NCI-H1694 treated with DMSO at 0.1 percent for 48 hours (cell line): ENCODE measurements around the gene KATNAL2.
"Not testable (repeated sequence)": the region's sequence is repeated elsewhere in the genome, so short reads cannot be mapped to it uniquely, and the experiment has no call there.

ENCODE experiments used
- DNase-seq: peaks from one replicate; lab custom pipeline; 2025; lab: John Stamatoyannopoulos, UW

Gene KATNAL2

DNA sequence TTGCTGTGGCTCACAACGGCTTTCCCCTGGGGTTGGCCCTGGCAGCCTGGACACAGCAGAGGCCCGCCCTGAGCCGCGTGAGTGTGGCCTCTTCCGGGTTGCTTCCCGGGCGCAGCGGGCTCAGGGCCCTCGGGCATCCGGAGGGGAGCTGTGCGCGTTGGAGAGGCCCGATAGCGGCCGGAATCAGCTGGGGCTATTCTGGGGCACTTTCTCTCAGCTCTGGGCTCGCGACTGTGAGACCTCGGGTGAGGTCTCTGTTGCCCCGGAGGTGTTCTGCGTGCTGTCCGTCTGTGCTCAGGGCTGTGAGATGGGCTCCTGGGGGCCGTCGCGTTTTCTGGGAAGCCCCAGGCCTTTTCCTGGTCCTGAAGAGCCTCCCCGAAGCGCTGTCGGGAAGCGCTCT, 117.2 kb downstream of the KATNAL2 start:
- not testable (repeated sequence) for DNase-seq

DNA sequence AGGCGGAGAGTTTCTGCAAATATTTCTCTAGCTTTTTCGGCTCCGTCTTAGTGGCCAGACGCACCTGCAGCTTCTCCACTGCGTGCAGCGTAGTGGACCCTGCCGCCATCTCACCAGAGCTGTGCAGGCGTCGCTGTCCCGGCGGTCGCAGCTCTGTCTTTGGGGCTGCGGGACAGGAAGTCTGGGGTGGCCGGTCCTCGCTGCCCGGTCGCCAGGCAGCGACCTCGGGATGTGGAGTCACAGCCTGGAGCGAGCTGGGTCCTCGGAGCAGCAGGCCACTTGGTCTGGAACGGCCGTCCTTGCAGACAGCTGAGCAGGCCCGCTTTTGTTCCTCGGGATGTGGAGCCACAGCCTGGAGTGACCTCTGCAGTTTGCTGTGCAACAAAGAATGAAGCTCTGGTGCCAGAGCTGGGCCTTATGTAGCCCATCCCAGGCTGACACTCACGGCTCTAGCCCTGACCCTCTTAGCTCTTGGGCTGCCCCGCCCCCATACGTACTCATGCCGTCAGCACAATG, 117.8 kb downstream of the KATNAL2 start, which contains the start of gene ELOA2:
Gene ELOA2, minus strand, starts transcription at position 466 of the 516 bp plus-strand sequence. Its CDS starts 357 bp downstream, at position 109.
- DNase-seq = no peak

DNA sequence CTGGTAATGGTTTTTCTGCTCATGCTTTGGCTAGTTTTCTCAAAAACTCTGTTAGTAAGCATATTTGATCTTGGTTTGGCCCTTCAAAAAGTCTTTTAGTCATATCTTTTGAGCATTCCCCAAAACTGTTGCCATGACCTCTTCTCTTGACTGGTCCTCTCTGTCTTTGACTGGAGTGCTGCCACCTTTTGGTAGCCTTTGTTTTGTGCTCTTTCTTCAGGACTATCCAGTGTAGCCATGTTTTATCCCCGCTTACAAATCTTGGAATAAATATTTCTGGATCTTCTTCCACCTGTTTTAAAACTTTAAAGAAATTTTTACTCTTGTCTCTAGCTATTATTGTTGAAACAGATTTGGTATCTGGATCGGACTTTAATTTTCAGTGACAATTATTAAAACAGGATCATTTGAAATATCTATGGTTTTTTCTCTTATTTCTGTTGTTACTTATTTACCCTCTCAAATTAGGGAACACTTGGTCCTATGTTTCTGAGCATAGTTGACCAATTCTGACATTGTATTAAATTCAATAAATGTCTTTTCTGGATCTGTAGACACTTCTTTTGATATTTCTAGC, 119.0 kb downstream of the KATNAL2 start:
- DNase-seq = no peak

DNA sequence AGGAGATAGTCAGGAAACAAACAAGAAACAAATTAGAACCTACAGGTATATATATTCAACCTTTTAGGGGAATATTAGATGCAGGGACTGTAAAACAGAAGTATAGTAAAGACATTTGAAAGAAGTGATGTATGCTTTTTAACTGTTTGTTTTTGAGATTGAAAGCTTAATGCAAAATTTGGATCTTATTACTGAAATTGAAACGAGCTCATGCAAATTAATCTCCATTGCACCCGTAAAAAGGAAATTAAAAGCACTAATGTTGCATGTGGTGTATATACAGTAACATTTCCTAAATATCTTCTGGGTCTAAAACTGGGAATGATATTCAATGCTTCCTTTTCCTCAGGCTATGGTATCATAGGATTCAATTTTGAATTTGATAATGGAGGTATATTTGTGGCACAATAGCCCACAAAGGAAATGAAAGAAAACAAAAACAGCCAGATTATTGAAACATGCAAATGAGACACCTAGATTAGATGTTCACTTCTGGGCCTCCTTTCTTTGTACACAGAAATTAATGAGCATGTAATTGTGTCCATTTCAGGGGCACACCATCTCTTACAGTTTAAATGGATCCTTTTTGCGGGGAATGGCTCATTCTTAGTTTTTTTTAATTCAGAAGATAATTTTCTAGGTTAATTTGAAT, 119.7 kb downstream of the KATNAL2 start:
- no peak for DNase-seq

DNA sequence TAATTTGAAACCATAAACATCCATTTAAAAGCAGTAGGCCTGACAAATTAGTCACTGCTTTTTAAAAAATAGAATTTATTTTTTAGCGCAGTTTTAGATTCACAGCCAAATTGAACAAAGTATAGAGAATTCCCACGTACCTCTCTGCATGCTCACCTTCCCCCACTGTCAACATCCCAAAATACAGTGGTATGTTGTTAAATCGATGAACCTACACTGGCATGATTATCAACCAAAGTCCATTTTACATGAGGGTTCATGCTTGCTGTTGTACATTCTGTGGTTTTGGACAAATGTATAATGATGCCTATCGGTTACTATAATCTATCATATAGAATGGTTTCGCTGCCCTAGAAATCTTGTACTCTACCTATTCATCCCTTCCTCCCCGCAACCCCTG, 123.6 kb downstream of the KATNAL2 start:
- DNase-seq = no peak

DNA sequence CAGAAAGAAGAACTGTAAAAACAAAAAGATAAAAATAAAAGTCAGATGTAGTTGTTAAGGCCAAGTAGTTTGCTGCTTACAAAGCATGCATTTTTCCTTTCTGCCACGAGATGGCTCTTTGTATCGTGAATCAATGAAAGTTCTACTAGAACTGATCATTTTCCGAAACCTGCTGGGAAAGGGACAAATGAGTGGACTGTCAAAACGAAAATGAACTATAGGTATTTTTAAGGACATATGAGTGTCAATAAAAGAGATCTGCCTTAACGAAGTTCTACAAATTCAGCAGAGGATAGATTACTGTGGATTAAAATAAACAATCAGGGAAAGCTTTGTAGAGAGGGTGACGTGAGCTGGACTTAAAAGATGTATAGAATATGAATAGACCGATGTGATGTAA, 133.1 kb downstream of the KATNAL2 start:
- DNase-seq = no peak

DNA sequence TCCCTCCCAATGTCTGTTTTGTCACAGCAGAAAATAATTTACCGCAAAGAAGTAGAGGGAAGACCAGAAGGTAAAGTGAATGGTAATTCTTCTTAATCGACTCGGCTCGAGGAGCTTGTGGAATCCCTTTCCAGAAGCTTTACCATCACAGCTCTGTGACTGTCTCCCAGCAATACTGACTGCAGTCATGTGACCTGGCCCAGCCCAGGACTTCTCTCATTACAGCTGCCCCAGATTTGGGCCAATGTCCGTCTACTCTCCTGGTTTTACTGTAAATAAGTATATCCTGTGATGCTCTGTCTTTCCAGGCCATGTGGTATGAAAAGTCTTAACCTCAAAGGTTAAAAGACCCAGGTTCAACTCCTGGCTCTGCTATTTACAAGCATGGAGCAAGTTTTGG, 137.0 kb downstream of the KATNAL2 start:
- DNase-seq = no peak

DNA sequence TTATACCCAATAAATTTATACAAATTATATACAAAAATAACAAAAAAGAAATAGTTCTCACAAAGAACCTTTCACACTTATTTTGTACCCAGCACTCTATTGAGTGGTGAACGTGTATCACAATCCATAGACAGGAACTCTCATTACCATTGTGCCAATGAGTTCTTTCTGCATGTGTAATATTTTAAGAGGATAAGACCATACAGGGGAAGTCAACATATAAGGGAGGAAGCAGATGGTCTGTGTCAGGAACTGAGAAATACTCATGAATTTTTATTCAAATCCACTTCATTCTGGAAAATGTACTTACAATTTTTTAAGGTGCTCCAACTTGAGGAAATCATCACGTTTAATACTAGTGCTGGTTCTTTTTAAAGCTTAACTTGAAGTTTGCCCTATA, 145.1 kb downstream of the KATNAL2 start:
- DNase-seq = no peak

DNA sequence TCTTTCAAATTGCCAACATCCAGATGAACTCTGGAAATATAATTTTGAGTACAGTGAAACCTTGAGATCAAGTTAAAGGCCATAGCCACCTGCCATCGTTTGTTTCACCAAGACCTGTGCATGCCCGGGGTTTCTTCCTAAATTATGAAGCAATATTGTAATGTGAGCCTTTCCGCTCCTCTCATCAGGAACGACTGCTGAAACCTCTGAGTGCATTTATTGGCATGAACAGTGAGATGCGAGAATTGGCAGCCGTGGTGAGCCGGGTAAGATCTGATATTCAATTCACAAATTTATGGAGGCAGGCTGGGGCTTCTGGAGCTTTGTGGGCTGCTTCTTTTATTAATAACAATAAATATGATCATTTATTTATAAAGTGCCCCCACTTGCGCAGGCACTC, 145.7 kb downstream of the KATNAL2 start:
- DNase-seq = no peak

DNA sequence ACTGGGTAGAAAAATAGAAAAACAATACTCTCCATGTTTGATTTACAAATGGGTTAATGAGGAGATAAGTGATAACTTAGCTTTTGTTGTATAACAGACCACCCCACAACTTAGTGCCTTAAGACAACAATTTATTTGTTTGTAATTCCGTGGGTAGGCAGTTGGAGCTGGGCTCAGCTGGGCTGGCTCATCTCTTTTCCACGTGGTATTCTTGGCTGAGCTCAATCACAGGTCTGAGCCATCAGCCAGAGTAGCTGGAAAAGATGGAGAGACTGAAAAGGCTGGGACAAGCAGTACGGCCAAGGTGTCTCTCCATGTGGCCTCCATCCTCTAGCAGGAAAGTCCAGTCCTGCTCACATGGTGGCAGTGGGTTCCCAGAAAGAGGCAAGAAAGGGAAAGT, 150.2 kb downstream of the KATNAL2 start:
- no peak for DNase-seq

DNA sequence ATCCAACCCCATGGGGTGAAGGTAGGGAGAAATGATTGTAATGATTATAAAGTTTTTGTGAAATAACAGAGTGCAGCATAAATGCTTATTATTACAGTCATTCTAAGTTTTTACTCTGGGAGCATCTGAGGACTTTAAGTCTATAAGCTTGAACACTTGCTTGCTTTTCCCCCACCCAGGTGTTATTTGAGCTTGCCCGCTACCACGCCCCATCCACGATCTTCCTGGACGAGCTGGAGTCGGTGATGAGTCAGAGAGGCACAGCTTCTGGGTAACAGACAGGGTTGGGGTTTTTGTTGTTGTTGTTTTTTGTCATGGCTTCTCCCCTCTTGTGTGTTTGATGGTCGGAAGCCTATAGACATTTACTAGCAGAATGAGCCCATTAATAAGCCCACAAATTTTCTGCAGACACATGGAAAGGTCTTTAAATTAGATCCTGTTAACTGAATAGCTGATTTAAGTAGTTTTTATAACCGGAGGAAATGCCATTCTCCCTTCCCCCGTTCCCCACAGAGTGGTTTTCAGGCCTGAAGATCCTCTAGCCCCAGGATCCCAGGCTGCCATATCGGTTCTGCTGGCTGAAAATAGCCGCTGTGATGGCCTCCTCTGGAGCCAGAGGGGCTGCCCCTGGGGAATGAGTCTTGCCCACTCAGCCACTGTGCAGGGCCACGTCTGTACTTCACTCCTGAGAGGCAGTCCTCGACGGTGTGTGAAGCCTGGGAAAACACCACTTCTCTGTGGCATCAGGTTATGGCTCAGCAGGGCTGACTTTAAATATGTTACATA, 157.9 kb downstream of the KATNAL2 start:
- DNase-seq = no peak

DNA sequence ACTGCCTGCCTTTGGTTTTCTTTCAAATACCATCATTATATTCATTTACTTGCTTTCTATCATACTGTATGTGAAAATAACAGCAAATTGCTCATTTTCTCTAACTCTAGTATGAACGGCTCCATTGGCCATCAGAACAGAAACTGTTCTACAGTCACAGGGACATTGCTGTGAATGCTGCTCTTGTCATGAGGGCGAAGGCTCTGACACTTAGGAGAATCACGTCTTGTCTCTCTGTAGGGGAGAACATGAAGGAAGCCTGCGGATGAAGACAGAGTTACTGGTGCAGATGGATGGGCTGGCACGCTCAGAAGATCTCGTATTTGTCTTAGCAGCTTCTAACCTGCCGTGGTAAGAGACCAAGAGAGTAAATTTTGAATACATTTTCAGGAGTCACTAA, 159.7 kb downstream of the KATNAL2 start:
- no peak for DNase-seq

DNA sequence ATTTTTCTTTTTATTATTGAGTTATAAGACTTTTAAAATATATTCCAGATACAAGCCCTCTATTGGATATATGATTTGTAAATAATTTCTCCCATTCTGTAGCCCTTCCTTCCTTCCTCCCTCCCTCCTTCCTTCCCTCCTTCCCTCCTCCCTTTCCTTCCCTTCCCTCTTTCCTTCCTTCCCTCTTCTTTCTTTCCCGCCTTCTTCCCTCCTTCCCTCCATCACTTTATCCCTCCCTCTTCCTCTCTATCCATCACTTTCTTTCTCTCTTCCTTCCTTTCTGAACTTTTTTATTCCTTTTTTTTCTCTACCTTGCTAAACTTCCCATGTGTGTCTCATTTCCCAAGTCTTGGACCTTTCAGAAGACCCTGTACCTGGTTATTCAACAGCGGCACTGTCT, 163.5 kb downstream of the KATNAL2 start:
- DNase-seq = no peak

DNA sequence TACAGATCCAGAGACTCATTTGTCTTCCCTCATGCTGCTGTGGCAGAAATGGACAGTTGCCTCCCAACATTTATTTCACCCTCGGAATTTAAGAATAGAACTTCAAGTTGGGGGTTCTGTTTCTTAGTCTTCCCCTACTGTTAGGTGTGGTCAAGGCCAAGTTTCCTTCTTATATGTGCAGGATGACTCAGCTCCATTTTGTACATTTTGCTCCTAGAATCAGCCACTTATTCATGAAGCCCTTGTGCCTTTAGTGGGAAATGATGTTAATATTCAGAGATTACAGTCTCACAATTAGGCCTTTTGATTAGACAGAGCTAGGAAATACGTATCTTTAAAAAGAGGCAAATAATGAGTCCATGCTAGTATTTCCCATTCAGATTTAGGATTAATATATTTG, 164.2 kb downstream of the KATNAL2 start:
- DNase-seq = no peak

DNA sequence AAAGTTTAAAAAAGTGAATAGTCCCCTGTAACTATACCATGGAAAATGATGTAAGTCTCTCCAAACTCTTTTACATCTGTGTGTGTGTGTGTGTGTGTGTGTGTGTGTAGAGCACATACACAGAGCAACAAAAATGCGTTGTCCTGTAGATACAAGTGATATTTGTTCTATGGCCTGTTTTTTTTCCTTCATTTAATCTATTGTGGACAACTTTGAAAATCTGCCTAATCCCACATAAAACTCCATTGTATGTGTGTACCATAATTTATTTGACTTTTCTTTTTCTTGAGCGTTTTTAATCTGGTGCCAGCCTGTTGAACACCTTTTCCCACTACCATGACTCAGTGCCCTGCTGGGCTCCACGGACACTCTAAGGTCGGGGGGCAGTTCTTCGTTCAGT, 170.3 kb downstream of the KATNAL2 start:
- DNase-seq = no peak

DNA sequence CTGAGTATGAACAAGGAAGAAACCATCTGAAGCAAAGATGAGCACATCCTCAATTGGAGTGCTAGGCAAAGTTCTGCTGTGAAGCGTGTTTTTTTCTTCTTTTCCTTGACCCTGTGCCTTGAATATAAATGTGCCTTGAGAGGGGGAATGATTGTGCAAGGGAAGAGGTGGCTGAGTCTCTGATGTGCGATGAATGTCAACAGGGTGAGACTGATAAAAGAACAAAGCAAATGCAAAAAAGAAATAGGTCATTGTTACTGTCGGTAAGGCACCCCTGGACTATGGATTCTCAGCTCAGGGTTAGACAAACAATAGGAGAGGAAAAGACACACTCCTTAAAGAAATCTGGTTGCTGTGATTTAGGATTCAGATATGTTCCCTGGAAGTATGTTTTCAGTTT, 178.4 kb downstream of the KATNAL2 start:
- no peak for DNase-seq

DNA sequence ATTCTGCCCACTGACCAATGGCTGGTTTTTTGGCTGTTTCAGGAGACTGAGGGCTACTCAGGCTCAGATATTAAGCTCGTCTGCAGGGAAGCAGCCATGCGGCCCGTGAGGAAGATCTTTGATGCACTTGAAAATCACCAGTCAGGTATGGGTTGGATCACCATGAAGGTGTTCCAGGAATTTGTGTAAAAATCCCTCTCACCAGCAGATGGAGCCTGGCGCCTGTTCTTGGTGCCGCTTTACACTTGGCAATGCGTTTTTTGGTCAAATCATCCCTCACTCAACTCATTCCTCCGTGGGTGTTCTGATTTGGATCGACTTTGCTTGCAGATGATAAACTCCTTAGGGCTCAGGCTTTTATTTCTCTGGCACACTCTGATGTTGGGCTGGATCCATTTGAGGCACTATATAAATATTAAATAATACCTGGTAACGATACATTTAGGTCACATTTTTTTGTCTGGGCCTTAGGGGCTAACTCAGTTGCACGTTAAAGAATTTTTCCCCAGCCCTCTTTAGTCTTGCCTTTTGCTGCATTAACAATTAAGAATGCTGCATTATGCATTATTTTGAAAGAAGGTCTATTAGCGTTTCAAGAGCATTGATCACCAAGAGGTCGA, 182.9 kb downstream of the KATNAL2 start:
- peak; percentile 41 for DNase-seq

DNA sequence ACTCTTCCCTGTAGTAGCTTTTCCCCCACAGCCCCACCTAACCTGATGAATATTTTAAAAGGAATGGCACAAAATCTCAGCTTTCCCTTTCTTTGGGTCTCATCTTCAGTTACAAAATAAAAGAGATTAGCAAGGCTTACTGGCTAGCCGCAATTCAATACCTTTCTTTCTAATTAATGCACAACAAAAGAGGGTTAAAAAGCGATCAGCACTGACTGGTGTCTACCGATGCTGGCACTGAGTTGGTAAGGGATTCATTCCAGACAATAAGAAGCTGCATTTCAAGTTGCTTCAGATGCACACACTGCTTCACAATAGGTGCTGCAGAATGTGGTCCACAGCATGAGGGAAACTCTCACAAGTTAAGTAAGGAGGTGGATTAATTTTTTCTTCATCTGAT, 191.0 kb downstream of the KATNAL2 start:
- DNase-seq = no peak

DNA sequence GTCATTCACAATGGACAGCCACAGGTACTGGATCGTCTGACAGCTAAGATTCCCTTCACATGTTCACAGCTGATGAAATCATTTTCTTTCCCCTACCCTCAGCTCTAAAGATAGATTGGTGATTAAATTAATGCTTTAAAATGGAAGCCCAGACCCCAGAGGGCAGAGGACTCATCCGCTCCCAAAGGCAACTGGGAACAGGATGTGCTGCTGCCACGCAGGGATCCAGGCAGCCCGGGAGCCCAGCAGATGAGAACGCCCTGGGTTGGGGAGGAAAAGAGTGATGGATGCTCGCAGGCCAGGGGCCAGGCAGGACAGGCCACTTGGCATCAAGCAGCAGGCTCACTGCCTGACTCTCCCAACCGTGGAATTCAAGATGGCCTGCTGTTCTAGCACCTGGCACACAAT, 191.6 kb downstream of the KATNAL2 start:
- no peak for DNase-seq

DNA sequence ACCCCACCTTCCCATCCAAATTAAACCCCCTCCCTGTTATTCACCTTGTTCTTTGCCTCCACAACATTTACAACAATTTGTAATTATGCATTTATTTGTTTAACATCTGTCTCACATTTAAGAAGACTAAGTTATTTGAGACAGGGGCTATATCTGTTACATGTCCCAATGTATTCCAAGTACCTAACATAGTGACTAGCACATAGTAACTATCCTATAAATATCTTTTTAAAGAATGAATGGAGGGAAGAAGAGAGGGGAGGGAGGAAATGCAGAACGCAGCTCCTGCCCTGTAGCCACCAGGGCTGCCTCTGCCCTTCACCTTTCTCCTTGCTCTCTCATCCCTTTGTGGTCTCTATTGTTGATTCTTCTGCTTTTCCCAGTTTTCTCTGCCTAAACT, 192.3 kb downstream of the KATNAL2 start:
- DNase-seq = no peak

DNA sequence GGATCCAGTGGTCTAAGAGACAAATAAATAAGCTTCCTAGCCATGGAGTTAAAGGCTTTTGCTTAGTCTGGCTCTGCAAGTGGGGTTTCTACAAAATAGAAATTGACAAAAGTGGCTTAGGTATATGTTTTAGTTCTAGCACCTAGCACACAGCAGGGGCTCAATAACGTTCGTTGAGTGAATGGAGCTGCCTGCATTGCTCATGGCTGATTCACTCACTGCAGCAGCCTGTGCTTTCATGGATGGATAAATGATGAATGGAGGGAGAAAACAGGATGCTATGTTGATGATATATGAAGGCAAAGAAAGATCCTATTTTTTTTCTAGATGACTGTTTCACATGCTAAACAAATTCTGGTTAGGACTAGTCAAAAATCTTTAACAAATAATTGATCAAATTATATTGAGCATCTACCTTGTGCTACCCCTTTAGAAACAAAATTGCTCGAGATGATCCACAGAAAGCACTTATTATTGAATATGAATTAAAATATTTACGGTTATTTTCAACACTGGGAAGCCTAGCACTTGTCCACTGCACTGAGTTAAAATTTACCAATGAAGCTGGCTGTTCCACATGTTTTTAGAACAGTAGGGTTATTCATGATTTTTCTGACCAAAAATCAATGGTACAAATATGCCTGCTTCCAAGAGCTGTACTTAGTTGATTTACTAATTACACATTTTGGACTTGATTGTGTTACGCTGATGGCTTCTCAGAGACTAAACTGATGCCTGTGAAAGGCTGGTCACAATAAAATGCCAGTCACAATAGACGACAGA, 193.3 kb downstream of the KATNAL2 start:
- DNase-seq = no peak
